Naive B cell (primary cell): ENCODE data around the gene YIPF7. TPM values are rescaled to one million over a fixed set of nuclear protein-coding genes. Genes with fewer than 3 reads are reported as not detected.

Experiments
- polyA plus RNA-seq, 6 donors: library from polyadenylated mRNA; unstranded; fragments of 300-500 nt; fragmentation: Illumina TruSeq; gene quantifications; one replicate each; pipeline ENCODE4 v1.2.3, GENCODE V29; 2021; ENCODE audit warnings: low read depth in 6 of 6

Gene YIPF7
- polyA plus RNA-seq, 6 donors from 2014 or later: not detected

Other genes starting within 250 kb of the YIPF7 start
- under 1 TPM in 1 of 6 donors, not detected in 5; 0.16 TPM for gene KCTD8, start 202.8 kb downstream of the YIPF7 start, polyA plus RNA-seq
- 10 to 100 TPM in 5 of 6 donors, 1 to 10 TPM in 1; 6.6 to 19.6 (median 14.4) TPM for gene GUF1, start 26.8 kb upstream of the YIPF7 start, polyA plus RNA-seq
- 10 to 100 TPM; 17.8 to 39.0 (median 30.2) TPM for gene GNPDA2, start 74.9 kb upstream of the YIPF7 start, polyA plus RNA-seq